Stimulated activated CD4-positive, alpha-beta T cell treated with anti-CD3 and anti-CD28 coated beads, Interleukin-4, amount 100 ng/mL, for 24 hours (primary cell): ENCODE results near the gene MIA3.
"Not testable (repeated sequence)": the region's sequence is repeated elsewhere in the genome, so short reads cannot be mapped to it uniquely, and the experiment has no call there.

ENCODE experiments used
- DNase-seq: peaks from one replicate; pipeline ENCODE4 v3.0.0-alpha.2; 2020

The MIA3 gene

GRCh38 chr1:222665964-222666363 is 48.1 kb downstream of the MIA3 start:
- no peak for DNase-seq

GRCh38 chr1:222668184-222668583 is 50.3 kb downstream of the MIA3 start:
- not testable (repeated sequence) for DNase-seq

- DNase-seq = not testable (repeated sequence)
Observed at GRCh38 chr1:222669107-222669506, 51.2 kb downstream of the MIA3 start.

- DNase-seq = no peak
Observed at GRCh38 chr1:222670110-222670509, 52.2 kb downstream of the MIA3 start.

- DNase-seq = no peak
Observed at GRCh38 chr1:222680080-222680479, 62.2 kb downstream of the MIA3 start.

- DNase-seq = no peak
Observed at GRCh38 chr1:222691016-222691415, 73.1 kb downstream of the MIA3 start.

GRCh38 chr1:222694927-222695326 is 77.0 kb downstream of the MIA3 start:
- DNase-seq = no peak

- no peak for DNase-seq
Observed at GRCh38 chr1:222696741-222697140, 78.8 kb downstream of the MIA3 start.

GRCh38 chr1:222697203-222697602 is 79.3 kb downstream of the MIA3 start:
- DNase-seq = no peak

- no peak for DNase-seq
Observed at GRCh38 chr1:222697826-222698225, 79.9 kb downstream of the MIA3 start.

GRCh38 chr1:222702210-222702609 is 84.3 kb downstream of the MIA3 start:
- DNase-seq = no peak

- DNase-seq = no peak
Observed at GRCh38 chr1:222704260-222704659, 86.4 kb downstream of the MIA3 start.

- DNase-seq = no peak
Observed at GRCh38 chr1:222706815-222707214, 88.9 kb downstream of the MIA3 start.

- no peak for DNase-seq
Observed at GRCh38 chr1:222709700-222710153, 91.8 kb downstream of the MIA3 start.

GRCh38 chr1:222711319-222712252 is 93.7 kb downstream of the MIA3 start:
- DNase-seq = peak; percentile 65

- DNase-seq = peak; percentile 96
Observed at GRCh38 chr1:222712253-222713090, 94.6 kb downstream of the MIA3 start, which contains the start of the genes AIDA and BROX. Gene AIDA, minus strand, starts transcription at chr1:222712491. Its CDS starts 174 bp downstream, at chr1:222712317. Gene BROX, plus strand, starts transcription at chr1:222712564. Its CDS starts 3,136 bp downstream, at chr1:222715700.

GRCh38 chr1:222713091-222713961 is 95.4 kb downstream of the MIA3 start:
- peak; percentile 91 for DNase-seq

GRCh38 chr1:222716393-222716792 is 98.5 kb downstream of the MIA3 start:
- no peak for DNase-seq
